ENCODE results near the gene TAF8. TPM values are rescaled to one million over a fixed set of nuclear protein-coding genes. Genes with fewer than 3 reads are reported as not detected.
"Not testable (repeated sequence)": the region's sequence is repeated elsewhere in the genome, so short reads cannot be mapped to it uniquely, and the experiment has no call there.

The TAF8 gene
- total and polyA plus RNA-seq, 12 donors, result 10.1 to 83.7 (median 22.9) TPM

GRCh38 chr6:42029881-42030280 lies 20.4 kb upstream of the TAF8 start:
- DNase-seq, result no peak
- 96 to 100% (median 98%) methylated on average over 1 to 3 of the region's 3 CpGs for WGBS, 4 donors

DNA sequence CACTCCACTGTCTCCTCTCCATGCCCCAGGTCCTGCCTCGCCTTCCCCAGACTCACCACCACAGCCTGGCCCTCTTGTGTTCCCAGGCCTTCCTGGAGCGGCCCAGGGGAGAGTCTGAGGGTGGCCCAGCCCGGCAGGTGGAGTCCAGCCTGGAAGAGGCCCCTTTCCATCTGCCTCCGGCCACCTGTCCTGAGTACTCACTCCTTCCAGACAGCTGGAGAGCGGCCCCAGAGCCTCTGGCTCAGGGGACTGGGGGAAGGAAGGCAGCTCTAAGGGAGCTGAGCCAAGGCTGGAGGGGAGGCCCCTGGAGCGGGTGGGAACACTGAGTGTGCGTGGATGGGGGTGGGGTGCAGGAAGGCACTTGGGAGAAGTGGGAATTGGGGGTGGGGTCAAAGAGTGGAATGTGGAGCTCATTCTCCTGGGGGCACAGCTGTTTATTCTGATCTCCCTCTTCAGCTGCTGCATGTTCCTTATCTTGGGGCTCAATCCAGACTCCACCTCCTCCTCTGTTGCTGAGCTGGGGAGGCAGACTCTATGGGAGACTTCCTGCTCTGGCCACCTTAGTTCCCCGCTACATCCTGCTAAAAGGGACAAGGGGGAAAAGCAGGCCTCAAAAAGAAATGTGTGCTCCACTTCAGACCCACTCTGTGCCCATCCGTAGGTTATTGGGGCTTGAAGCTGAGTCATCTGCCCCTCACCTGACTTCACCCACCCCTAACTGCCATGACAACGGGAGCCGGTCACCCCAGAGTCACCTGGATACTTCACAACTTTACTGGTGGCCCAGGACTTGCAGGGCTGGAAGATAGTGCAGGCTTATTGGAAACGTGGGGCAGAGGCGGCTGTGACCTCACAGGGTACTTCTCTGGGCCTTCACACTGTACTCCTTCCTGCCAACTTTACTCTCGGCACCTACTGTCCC lies 19.5 kb upstream of the TAF8 start:
- TF ChIP-seq POLR2A (IDR thresholded peaks at IDR 0.05), result no peak
- TF ChIP-seq, protein P1, sequence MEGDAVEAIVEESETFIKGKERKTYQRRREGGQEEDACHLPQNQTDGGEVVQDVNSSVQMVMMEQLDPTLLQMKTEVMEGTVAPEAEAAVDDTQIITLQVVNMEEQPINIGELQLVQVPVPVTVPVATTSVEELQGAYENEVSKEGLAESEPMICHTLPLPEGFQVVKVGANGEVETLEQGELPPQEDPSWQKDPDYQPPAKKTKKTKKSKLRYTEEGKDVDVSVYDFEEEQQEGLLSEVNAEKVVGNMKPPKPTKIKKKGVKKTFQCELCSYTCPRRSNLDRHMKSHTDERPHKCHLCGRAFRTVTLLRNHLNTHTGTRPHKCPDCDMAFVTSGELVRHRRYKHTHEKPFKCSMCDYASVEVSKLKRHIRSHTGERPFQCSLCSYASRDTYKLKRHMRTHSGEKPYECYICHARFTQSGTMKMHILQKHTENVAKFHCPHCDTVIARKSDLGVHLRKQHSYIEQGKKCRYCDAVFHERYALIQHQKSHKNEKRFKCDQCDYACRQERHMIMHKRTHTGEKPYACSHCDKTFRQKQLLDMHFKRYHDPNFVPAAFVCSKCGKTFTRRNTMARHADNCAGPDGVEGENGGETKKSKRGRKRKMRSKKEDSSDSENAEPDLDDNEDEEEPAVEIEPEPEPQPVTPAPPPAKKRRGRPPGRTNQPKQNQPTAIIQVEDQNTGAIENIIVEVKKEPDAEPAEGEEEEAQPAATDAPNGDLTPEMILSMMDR (IDR thresholded peaks at IDR 0.05), result no peak
- Histone ChIP-seq H3K4me1 (replicated peaks in 1 of 2) (peaks cover 3 to 46% of the 10 kb centered on the region in 2 donors), H3K36me3 (replicated peaks in 1 of 2) (no peaks in the 10 kb centered on the region), H3K27ac (peak overlapping the region in 3 of 5 donors; percentile 19 to 68 (median 19)), H3K4me3 (no peak overlapping the region), H3K9me3 (replicated peaks in 1 of 3) (no peaks in the 10 kb centered on the region), H3K27me3 (no peaks in the 10 kb centered on the region)
- intact Hi-C loops (cut with DNase I), result no loop called here
- WGBS, 4 donors, result 52 to 63% (median 61%) methylated on average over 11 to 14 of the region's 14 CpGs
- no peak for DNase-seq

More at GRCh38 chr6:42029881-42030280, 20.4 kb upstream of the TAF8 start:
- H3K36me3 ChIP-seq (replicated peaks in 1 of 2), result no peaks in the 10 kb centered on the region
- H3K4me1 ChIP-seq (replicated peaks in 1 of 2), result peaks cover 3 to 44% of the 10 kb centered on the region in 2 donors
- peak overlapping the region in 1 of 5 donors; percentile 19 for H3K27ac ChIP-seq
- H3K4me3 ChIP-seq, result no peak overlapping the region
- no peaks in the 10 kb centered on the region for H3K27me3 ChIP-seq
- TF ChIP-seq, protein P1 (IDR thresholded peaks at IDR 0.05), result no peak
- no peak for TF ChIP-seq POLR2A (IDR thresholded peaks at IDR 0.05)
- intact Hi-C loops (cut with DNase I), result no loop called here
- no peaks in the 10 kb centered on the region for H3K9me3 ChIP-seq (replicated peaks in 1 of 3)

GRCh38 chr6:42032366-42032765 lies 18.0 kb upstream of the TAF8 start:
- no peak for DNase-seq
- H3K4me1 ChIP-seq (replicated peaks in 1 of 2), result peaks cover 3 to 46% of the 10 kb centered on the region in 2 donors
- H3K27me3 ChIP-seq, result no peaks in the 10 kb centered on the region

DNA sequence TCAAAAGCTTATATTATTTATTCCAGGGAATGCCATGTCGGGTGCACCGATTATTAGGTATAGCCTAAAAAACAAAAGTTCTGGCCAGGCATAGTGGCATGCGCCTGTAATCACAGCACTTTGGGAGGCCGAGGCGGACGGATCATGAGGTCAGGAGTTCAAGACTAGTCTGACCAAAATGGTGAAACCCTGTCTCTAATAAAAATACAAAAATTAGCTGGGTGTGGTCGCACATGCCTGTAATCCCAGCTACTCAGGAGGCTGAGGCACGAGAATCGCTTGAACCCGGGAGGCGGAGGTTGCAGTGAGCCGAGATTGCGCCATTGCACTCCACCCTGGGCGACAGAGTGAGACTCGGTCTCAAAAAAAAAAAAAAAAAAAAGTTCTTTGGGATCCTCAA lies 12.7 kb upstream of the TAF8 start:
- H3K27ac ChIP-seq; H3K27me3 ChIP-seq; H3K36me3 ChIP-seq (replicated peaks in 1 of 2); DNase-seq; H3K4me3 ChIP-seq; intact Hi-C loops (cut with DNase I); H3K9me3 ChIP-seq (replicated peaks in 1 of 3): not testable (repeated sequence)
- WGBS, 4 donors, result 82 to 91% (median 87%) methylated on average over 15 of the region's 15 CpGs
- H3K4me1 ChIP-seq (replicated peaks in 1 of 2), result peaks cover 0 to 14% of the 10 kb centered on the region in 2 donors

More at GRCh38 chr6:42032366-42032765, 18.0 kb upstream of the TAF8 start:
- WGBS, 4 donors, result 74 to 83% (median 80%) methylated on average over 6 of the region's 6 CpGs
- no peak for TF ChIP-seq POLR2A (IDR thresholded peaks at IDR 0.05)
- TF ChIP-seq, protein P1 (IDR thresholded peaks at IDR 0.05), result no peak
- Histone ChIP-seq H3K36me3 (replicated peaks in 1 of 2) (no peaks in the 10 kb centered on the region), H3K27ac (no peak overlapping the region), H3K4me3 (no peak overlapping the region), H3K9me3 (replicated peaks in 1 of 3) (no peaks in the 10 kb centered on the region)
- intact Hi-C loops (cut with DNase I), result no loop called here
